Osteocyte (in vitro differentiated cells): Measurements from ENCODE around the gene PGRMC1. TPM values are rescaled to one million over a fixed set of nuclear protein-coding genes. Genes with fewer than 3 reads are reported as not detected.

Experiments used
- DNase-seq: peaks from one replicate; pipeline ENCODE4 v3.0.0; 2021; ENCODE audit warnings: mixed read lengths; ENCODE audit not compliant: unreplicated experiment; ENCODE audit errors: extremely low spot score
- H3K27ac Mint-ChIP-seq: one replicate; pipeline ENCODE4 v1.8.0; 2021; ENCODE audit warnings: mild to moderate bottlenecking, mixed read lengths; ENCODE audit not compliant: unreplicated experiment
- H3K27me3 Mint-ChIP-seq: one replicate; pipeline ENCODE4 v1.8.0; 2021; ENCODE audit warnings: mixed read lengths; ENCODE audit not compliant: unreplicated experiment
- H3K36me3 Mint-ChIP-seq: one replicate; pipeline ENCODE4 v1.8.0; 2021; ENCODE audit warnings: mixed read lengths; ENCODE audit not compliant: unreplicated experiment
- H3K4me1 Mint-ChIP-seq: one replicate; pipeline ENCODE4 v1.8.0; 2021; ENCODE audit warnings: mixed read lengths; ENCODE audit not compliant: unreplicated experiment
- H3K4me3 Mint-ChIP-seq: one replicate; pipeline ENCODE4 v1.8.0; 2021; ENCODE audit warnings: mild to moderate bottlenecking, moderate library complexity, mixed read lengths; ENCODE audit not compliant: unreplicated experiment
- H3K9me3 Mint-ChIP-seq: one replicate; pipeline ENCODE4 v1.8.0; 2021; ENCODE audit warnings: mixed read lengths; ENCODE audit not compliant: unreplicated experiment
- total RNA-seq: library from RNA; stranded (reverse); gene quantifications from 2 replicates; pipeline ENCODE4 v1.2.1, GENCODE V29; 2021
- TF ChIP-seq, protein P1 (sequence below): fragments of 200-600 bp; sonication (generic); IDR thresholded peaks from 2 replicates; pipeline ENCODE4 v1.5.0; 2021; ENCODE audit warnings: antibody characterized with exemption, mild to moderate bottlenecking, moderate library complexity

PGRMC1 gene
- total RNA-seq, 1 donor from 2014 or later = 61.9 TPM

- TF ChIP-seq, protein P1, sequence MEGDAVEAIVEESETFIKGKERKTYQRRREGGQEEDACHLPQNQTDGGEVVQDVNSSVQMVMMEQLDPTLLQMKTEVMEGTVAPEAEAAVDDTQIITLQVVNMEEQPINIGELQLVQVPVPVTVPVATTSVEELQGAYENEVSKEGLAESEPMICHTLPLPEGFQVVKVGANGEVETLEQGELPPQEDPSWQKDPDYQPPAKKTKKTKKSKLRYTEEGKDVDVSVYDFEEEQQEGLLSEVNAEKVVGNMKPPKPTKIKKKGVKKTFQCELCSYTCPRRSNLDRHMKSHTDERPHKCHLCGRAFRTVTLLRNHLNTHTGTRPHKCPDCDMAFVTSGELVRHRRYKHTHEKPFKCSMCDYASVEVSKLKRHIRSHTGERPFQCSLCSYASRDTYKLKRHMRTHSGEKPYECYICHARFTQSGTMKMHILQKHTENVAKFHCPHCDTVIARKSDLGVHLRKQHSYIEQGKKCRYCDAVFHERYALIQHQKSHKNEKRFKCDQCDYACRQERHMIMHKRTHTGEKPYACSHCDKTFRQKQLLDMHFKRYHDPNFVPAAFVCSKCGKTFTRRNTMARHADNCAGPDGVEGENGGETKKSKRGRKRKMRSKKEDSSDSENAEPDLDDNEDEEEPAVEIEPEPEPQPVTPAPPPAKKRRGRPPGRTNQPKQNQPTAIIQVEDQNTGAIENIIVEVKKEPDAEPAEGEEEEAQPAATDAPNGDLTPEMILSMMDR = no peak
- Mint-ChIP-seq H3K4me1 (peaks cover 8% of the 10 kb centered on the region), H3K27me3 (no peaks in the 10 kb centered on the region), H3K36me3 (no peaks in the 10 kb centered on the region), H3K27ac (no peak overlapping the region), H3K4me3 (no peak overlapping the region), H3K9me3 (peaks cover 11% of the 10 kb centered on the region)
- no peak for DNase-seq
These were observed 4.1 kb upstream of the PGRMC1 start for GRCh38 chrX:119231936-119232445.

GRCh38 chrX:119235051-119235511 lies 1.0 kb upstream of the PGRMC1 start:
- no peak for DNase-seq
- Mint-ChIP-seq H3K4me1 (peaks cover 14% of the 10 kb centered on the region), H3K27me3 (no peaks in the 10 kb centered on the region), H3K27ac (no peak overlapping the region), H3K9me3 (peaks cover 6% of the 10 kb centered on the region), H3K36me3 (no peaks in the 10 kb centered on the region), H3K4me3 (peak overlapping the region; percentile 83)
- TF ChIP-seq, protein P1 = no peak

GRCh38 chrX:119236623-119237561 lies 807 bp downstream of the PGRMC1 start:
- H3K27ac Mint-ChIP-seq = peak overlapping the region; percentile 70
- peaks cover 1% of the 10 kb centered on the region for H3K36me3 Mint-ChIP-seq
- TF ChIP-seq, protein P1 = no peak
- peak overlapping the region; percentile 83 for H3K4me3 Mint-ChIP-seq
- DNase-seq = no peak
- peaks cover 22% of the 10 kb centered on the region for H3K4me1 Mint-ChIP-seq
- H3K9me3 Mint-ChIP-seq = peaks cover under 1% of the 10 kb centered on the region
- no peaks in the 10 kb centered on the region for H3K27me3 Mint-ChIP-seq

DNA sequence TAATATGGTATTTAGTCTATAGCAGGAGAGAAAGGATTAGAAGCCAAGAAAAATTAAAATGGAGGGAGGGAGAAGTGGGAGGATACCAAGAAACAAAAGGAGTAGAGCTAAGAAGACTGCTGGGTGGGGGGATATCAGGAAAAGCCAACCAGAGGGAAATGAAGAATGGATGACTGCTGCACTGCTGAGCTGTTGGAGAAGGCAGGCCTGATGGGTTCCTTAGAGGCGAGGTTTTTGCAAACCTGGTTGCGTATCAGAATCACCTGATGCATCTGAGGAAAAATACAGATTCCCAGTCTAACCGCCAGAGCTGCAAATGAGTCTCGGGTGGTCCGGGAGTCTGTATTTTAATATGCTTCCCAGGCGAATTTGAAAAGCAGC lies 1.5 kb downstream of the PGRMC1 start:
- peaks cover 3% of the 10 kb centered on the region for H3K36me3 Mint-ChIP-seq
- H3K9me3 Mint-ChIP-seq = peaks cover 6% of the 10 kb centered on the region
- peaks cover 22% of the 10 kb centered on the region for H3K4me1 Mint-ChIP-seq
- DNase-seq = no peak
- TF ChIP-seq, protein P1 = no peak
- H3K27ac Mint-ChIP-seq = peak overlapping the region; percentile 70
- peak overlapping the region; percentile 83 for H3K4me3 Mint-ChIP-seq
- H3K27me3 Mint-ChIP-seq = no peaks in the 10 kb centered on the region

- Mint-ChIP-seq H3K27me3 (no peaks in the 10 kb centered on the region), H3K4me3 (no peak overlapping the region), H3K36me3 (peaks cover 3% of the 10 kb centered on the region), H3K9me3 (peaks cover 6% of the 10 kb centered on the region), H3K27ac (no peak overlapping the region), H3K4me1 (peaks cover 22% of the 10 kb centered on the region)
- DNase-seq = no peak
- TF ChIP-seq, protein P1 = no peak
These were observed 2.5 kb downstream of the PGRMC1 start for GRCh38 chrX:119238557-119238956.
